Liver (tissue), 9 donors: Measurements from ENCODE around the gene CD200R1. TPM values are rescaled to one million over a fixed set of nuclear protein-coding genes. Genes with fewer than 3 reads are reported as not detected.

Experiments used
- DNase-seq: peaks from one replicate; pipeline ENCODE4 v3.0.0-alpha.2; 2017; ENCODE audit warnings: low spot score
- H3K27ac ChIP-seq, 2 donors: one replicate each; pipeline ENCODE4 v1.7.0; 2013; ENCODE audit warnings: inconsistent platforms in 2 of 2, low read length in 2 of 2, control low read depth in 1 of 2, low read depth in 1 of 2, mild to moderate bottlenecking in 1 of 2
- H3K27me3 ChIP-seq, 4 donors: one replicate each; pipeline versions ENCODE4 v1.6.1 to v1.7.0; 2013; ENCODE audit warnings: low read length in 3 of 4, inconsistent platforms in 1 of 4, mild to moderate bottlenecking in 1 of 4, moderate library complexity in 1 of 4; ENCODE audit not compliant: control insufficient read depth in 4 of 4, insufficient read depth in 4 of 4
- H3K36me3 ChIP-seq, 4 donors: one replicate each; pipeline versions ENCODE4 v1.6.1 to v1.7.0; 2013; ENCODE audit warnings: low read length in 3 of 4, mild to moderate bottlenecking in 3 of 4, low read depth in 1 of 4, moderate library complexity in 1 of 4; ENCODE audit not compliant: control insufficient read depth in 4 of 4, insufficient read depth in 3 of 4
- H3K4me1 ChIP-seq, 4 donors: one replicate each; pipeline versions ENCODE4 v1.6.1 to v1.7.0; 2013; ENCODE audit warnings: low read length in 3 of 4, mild to moderate bottlenecking in 3 of 4, moderate library complexity in 1 of 4; ENCODE audit not compliant: control insufficient read depth in 4 of 4, insufficient read depth in 4 of 4
- H3K4me3 ChIP-seq, 3 donors: one replicate each; pipeline versions ENCODE4 v1.6.1 to v1.7.0; 2013; ENCODE audit warnings: low read length in 3 of 3, control low read depth in 1 of 3, low read depth in 1 of 3, mild to moderate bottlenecking in 1 of 3
- H3K9ac ChIP-seq, 2 donors: one replicate each; pipeline ENCODE4 v1.7.0; 2013; ENCODE audit warnings: low read length in 2 of 2, mild to moderate bottlenecking in 2 of 2, moderate library complexity in 2 of 2, control low read depth in 1 of 2, low read depth in 1 of 2
- H3K9me3 ChIP-seq, 4 donors: one replicate each; pipeline versions ENCODE4 v1.6.1 to v1.7.0; 2013; ENCODE audit warnings: low read length in 3 of 4; ENCODE audit not compliant: control insufficient read depth in 4 of 4
- ATF3 ChIP-seq: IDR thresholded peaks from 2 replicates; pipeline ENCODE4 v1.6.1; 2016; ENCODE audit warnings: antibody characterized with exemption
- CTCF ChIP-seq: fragments of 150-350 bp; IDR thresholded peaks from 2 replicates; pipeline ENCODE4 v1.5.1; 2017; ENCODE audit warnings: improper control_type of control experiment, low read depth, low read length; ENCODE audit not compliant: missing input control
- EGR1 ChIP-seq, 2 donors: IDR thresholded peaks; 2 replicates each; pipeline ENCODE4 v1.6.1; 2016 to 2018; ENCODE audit warnings: antibody characterized with exemption in 2 of 2, low read depth in 2 of 2
- FOXA1 ChIP-seq: IDR thresholded peaks from 2 replicates; pipeline ENCODE4 v1.6.1; 2016; ENCODE audit warnings: antibody characterized with exemption
- FOXA2 ChIP-seq: IDR thresholded peaks from 2 replicates; pipeline ENCODE4 v1.6.1; 2016; ENCODE audit warnings: antibody characterized with exemption
- GABPA ChIP-seq, 2 donors: IDR thresholded peaks in 1 of 2; conservative IDR thresholded peaks in 1 of 2; 2 replicates each; pipeline ENCODE4 v1.6.1; 2016; ENCODE audit warnings: antibody characterized with exemption in 2 of 2, mild to moderate bottlenecking in 1 of 2, moderate library complexity in 1 of 2
- HNF4A ChIP-seq, 2 donors: conservative IDR thresholded peaks; 2 replicates each; pipeline ENCODE4 v1.6.1; 2016; ENCODE audit warnings: antibody characterized with exemption in 2 of 2, mild to moderate bottlenecking in 2 of 2
- HNF4G ChIP-seq: IDR thresholded peaks from 2 replicates; pipeline ENCODE4 v1.6.1; 2016; ENCODE audit warnings: antibody characterized with exemption
- JUND ChIP-seq, 2 donors: IDR thresholded peaks; 2 replicates each; pipeline ENCODE4 v1.6.1; 2016; ENCODE audit warnings: antibody characterized with exemption in 2 of 2
- MAX ChIP-seq: IDR thresholded peaks from 2 replicates; pipeline ENCODE4 v1.6.1; 2016; ENCODE audit warnings: antibody characterized with exemption
- NR2F2 ChIP-seq: IDR thresholded peaks from 2 replicates; pipeline ENCODE4 v1.6.1; 2016; ENCODE audit warnings: antibody characterized with exemption
- RAD21 ChIP-seq, 2 donors: IDR thresholded peaks; 2 replicates each; pipeline ENCODE4 v1.6.1; 2016; ENCODE audit warnings: antibody characterized with exemption in 2 of 2, mild to moderate bottlenecking in 2 of 2
- REST ChIP-seq: IDR thresholded peaks from 2 replicates; pipeline ENCODE4 v1.6.1; 2016; ENCODE audit warnings: antibody characterized with exemption, mild to moderate bottlenecking
- RXRA ChIP-seq, 2 donors: IDR thresholded peaks; 2 replicates each; pipeline ENCODE4 v1.6.1; 2017 to 2018; ENCODE audit warnings: antibody characterized with exemption in 2 of 2, mild to moderate bottlenecking in 1 of 2
- SP1 ChIP-seq: IDR thresholded peaks from 2 replicates; pipeline ENCODE4 v1.6.1; 2018; ENCODE audit warnings: antibody characterized with exemption, mild to moderate bottlenecking
- TAF1 ChIP-seq: conservative IDR thresholded peaks from 2 replicates; pipeline ENCODE4 v1.6.1; 2016; ENCODE audit warnings: antibody characterized with exemption, mild to moderate bottlenecking
- YY1 ChIP-seq: IDR thresholded peaks from 2 replicates; pipeline ENCODE4 v1.6.1; 2016; ENCODE audit warnings: antibody characterized with exemption, mild to moderate bottlenecking
- WGBS: extraction: QIAGEN DNeasy Blood & Tissue Kit; methylation state at CpG from one replicate; pipeline ENCODE4 v1.1.7; 2013; 5-methylcytosine and 5-hydroxymethylcytosine counted together
- polyA plus RNA-seq, 2 donors: library from polyadenylated mRNA; stranded (reverse) in 1 of 2; unstranded in 1 of 2; fragments of 200-250 nt in 1 of 2; fragments of >200 nt in 1 of 2; fragmentation: Nextera tagmentation in 1 of 2; extraction: Ambion mirVana in 1 of 2; gene quantifications; one replicate each; pipeline versions ENCODE4 v1.2.1 to v1.2.3, GENCODE V29; 2013 to 2015
- total RNA-seq, 2 donors: library from RNA; depleted of rRNA; stranded (reverse); fragments of >200 nt; gene quantifications; one replicate each; pipeline ENCODE4 v1.2.3, GENCODE V29; 2014
- TF ChIP-seq, protein P1 (sequence below): IDR thresholded peaks from 2 replicates; pipeline ENCODE4 v1.6.1; 2016; ENCODE audit warnings: antibody characterized with exemption
- donor health status: healthy.
- donor health status: healthy.
- donor health status: healthy.
- donor health status: healthy.
- donor health status: healthy.

The CD200R1 gene
- total and polyA plus RNA-seq, 4 donors = 0.40 to 5.4 (median 1.00) TPM

DNA sequence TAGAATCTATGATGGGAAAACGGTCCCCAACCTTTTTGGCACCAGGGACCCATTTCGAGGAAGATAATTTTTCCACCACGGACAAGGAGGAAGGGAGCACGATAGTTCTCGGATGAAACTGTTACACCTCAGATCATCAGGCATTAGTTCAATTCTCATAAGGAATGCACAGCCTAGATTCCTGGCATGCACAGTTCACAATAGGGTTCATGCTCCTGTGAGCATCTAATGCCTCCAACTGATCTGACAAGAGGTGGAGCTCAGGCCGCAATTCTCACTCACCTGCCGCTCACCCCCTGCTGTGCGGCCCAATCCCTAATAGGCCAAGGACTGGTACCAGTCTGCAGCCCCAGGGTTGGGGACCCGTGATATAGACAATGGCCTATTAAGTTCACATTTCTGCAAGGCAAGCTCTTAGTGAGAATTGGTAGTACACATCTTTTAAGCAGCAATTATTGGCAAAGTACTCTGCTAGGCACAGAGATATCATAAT lies 26.5 kb downstream of the CD200R1 start (continued):
- TF ChIP-seq CTCF (no peak), GABPA (IDR thresholded peaks at IDR 0.05 in 1 of 2, conservative IDR thresholded peaks at IDR 0.05 in 1 of 2) (no peak), HNF4A (conservative IDR thresholded peaks at IDR 0.05) (no peak), SP1 (no peak), HNF4G (no peak), EGR1 (IDR thresholded peaks at IDR 0.05; ENCODE audit: low read depth in 2 of 2) (no peak)

DNA sequence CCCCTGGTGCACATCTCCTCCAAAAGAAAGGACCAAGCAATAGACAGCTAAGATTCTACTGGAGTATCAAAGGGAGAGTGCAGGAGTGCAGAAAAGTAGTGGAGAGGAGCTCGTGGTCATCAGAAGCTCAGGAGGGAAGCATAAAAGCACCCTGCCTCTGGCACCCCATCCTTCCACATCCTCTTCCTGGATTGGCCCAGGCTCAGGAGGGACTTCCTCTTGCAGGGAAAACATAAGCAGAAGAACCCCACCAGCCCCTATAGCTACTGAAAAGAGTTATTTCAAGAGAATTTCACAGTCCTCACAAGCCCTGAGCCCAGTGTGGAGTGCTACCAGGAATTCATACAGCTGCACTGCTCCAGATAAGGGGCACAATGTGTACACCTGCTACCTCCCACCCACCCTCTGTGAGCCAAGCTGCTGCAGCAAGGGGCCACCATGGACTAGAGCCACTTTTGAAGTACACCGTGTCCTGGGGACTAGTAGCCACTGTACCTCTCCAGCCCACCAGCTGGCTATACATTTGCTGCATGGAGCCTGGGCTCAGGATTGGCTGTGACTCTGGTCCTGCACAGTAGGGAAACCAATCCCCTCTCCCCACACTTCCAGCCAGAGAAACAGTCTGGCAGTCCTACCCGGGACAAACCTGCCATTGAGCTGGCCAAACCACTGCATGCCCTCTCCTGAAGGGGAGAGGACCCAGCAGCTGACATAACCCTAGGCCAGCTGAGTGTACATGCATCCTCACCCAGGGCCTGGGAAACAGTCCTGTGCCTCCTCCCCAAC lies 43.0 kb downstream of the CD200R1 start:
- 55% methylated on average over 3 of the region's 3 CpGs for WGBS
- Histone ChIP-seq H3K4me3 (no peak overlapping the region), H3K9ac (no peak overlapping the region), H3K27ac (no peak overlapping the region), H3K27me3 (no peaks in the 10 kb centered on the region), H3K4me1 (no peaks in the 10 kb centered on the region), H3K36me3 (no peaks in the 10 kb centered on the region), H3K9me3 (peaks cover 0 to 3% (median 0%) of the 10 kb centered on the region in 4 donors)
- TF ChIP-seq HNF4G (no peak), TAF1 (no peak), HNF4A (conservative IDR thresholded peaks at IDR 0.05) (no peak), FOXA1 (no peak), GABPA (IDR thresholded peaks at IDR 0.05 in 1 of 2, conservative IDR thresholded peaks at IDR 0.05 in 1 of 2) (no peak), RXRA (IDR thresholded peaks at IDR 0.05) (no peak), MAX (no peak), FOXA2 (no peak), NR2F2 (no peak), EGR1 (IDR thresholded peaks at IDR 0.05; ENCODE audit: low read depth in 2 of 2) (no peak), JUND (IDR thresholded peaks at IDR 0.05) (no peak), RAD21 (IDR thresholded peaks at IDR 0.05) (no peak), YY1 (no peak), REST (no peak), SP1 (no peak), ATF3 (no peak), CTCF (no peak)
- TF ChIP-seq, protein P1, sequence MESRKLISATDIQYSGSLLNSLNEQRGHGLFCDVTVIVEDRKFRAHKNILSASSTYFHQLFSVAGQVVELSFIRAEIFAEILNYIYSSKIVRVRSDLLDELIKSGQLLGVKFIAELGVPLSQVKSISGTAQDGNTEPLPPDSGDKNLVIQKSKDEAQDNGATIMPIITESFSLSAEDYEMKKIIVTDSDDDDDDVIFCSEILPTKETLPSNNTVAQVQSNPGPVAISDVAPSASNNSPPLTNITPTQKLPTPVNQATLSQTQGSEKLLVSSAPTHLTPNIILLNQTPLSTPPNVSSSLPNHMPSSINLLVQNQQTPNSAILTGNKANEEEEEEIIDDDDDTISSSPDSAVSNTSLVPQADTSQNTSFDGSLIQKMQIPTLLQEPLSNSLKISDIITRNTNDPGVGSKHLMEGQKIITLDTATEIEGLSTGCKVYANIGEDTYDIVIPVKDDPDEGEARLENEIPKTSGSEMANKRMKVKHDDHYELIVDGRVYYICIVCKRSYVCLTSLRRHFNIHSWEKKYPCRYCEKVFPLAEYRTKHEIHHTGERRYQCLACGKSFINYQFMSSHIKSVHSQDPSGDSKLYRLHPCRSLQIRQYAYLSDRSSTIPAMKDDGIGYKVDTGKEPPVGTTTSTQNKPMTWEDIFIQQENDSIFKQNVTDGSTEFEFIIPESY = no peak
- no peak for DNase-seq
